SK-N-SH (cell line): ENCODE measurements around the gene UBE4B.

Source experiments
- CHD2 ChIP-seq: fragments of 150-350 bp; IDR thresholded peaks from 2 replicates; pipeline ENCODE4 v1.6.1; 2018; ENCODE audit warnings: low read length; ENCODE audit not compliant: partially characterized antibody
- EZH2phosphoT487 ChIP-seq: fragments of 200-600 bp; sonication (generic); IDR thresholded peaks from 2 replicates; pipeline ENCODE4 v1.6.1; 2017; ENCODE audit warnings: low read depth, mixed run types, mild to moderate bottlenecking, antibody characterized with exemption, moderate library complexity, borderline replicate concordance
- GATA2 ChIP-seq: sonication (generic); formaldehyde crosslinking; IDR thresholded peaks from 2 replicates; pipeline ENCODE4 v1.5.0; 2020; ENCODE audit warnings: mild to moderate bottlenecking, missing genetic modification reagents
- RFX5 ChIP-seq: IDR thresholded peaks from 2 replicates; pipeline ENCODE4 v1.6.1; 2012; ENCODE audit warnings: mild to moderate bottlenecking, improper control_type of control experiment, low read length
- RXRA ChIP-seq: IDR thresholded peaks from 2 replicates; pipeline ENCODE4 v1.4.0; 2012; ENCODE audit warnings: low read depth, mild to moderate bottlenecking, borderline replicate concordance
- SIN3A ChIP-seq: IDR thresholded peaks from 2 replicates; pipeline ENCODE4 v1.6.1; 2012; ENCODE audit warnings: low read depth, mild to moderate bottlenecking, low read length, moderate library complexity, borderline replicate concordance
- TAF1 ChIP-seq: IDR thresholded peaks from 2 replicates; pipeline ENCODE4 v1.6.1; 2012; ENCODE audit warnings: low read depth, mild to moderate bottlenecking, low read length, moderate library complexity, borderline replicate concordance
- TCF12 ChIP-seq: IDR thresholded peaks from 2 replicates; pipeline ENCODE4 v1.4.0; 2012
- TF ChIP-seq, protein P1 (sequence below): fragments of 200-600 bp; sonication (generic); IDR thresholded peaks from 2 replicates; pipeline ENCODE4 v1.6.1; 2017; ENCODE audit warnings: antibody characterized with exemption, mild to moderate bottlenecking, moderate library complexity
- TF ChIP-seq, protein P2 (sequence below): fragments of 150-350 bp; IDR thresholded peaks from 2 replicates; pipeline ENCODE4 v1.6.1; 2017; ENCODE audit warnings: antibody characterized with exemption, low read length, low read depth, borderline replicate concordance
- TF ChIP-seq, protein P3 (sequence below): IDR thresholded peaks from 2 replicates; pipeline ENCODE4 v1.4.0; 2012; ENCODE audit warnings: low read depth, borderline replicate concordance

DNA sequence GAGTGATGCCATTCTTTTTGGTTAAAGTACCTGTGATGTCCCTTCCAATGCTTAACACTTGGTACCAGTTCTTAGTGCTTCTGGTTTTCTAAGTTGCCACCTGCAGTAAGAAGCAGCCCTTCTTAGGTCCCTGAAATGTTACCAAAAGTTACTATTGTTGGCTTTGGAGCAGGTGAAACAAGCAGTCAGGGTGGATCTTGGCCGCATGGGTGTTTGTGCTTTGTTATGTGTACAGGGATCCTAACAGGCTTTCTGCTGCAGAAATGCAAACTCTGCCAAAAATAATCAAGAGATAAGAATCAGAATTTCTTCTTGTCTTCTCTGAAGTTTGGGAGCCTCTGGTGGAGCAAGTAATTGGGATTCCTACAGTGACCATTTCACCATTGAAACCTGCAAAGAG lies 84.4 kb downstream of the UBE4B start:
- TF ChIP-seq SIN3A: no peak
- no peak for TF ChIP-seq RFX5
- TF ChIP-seq, protein P1, sequence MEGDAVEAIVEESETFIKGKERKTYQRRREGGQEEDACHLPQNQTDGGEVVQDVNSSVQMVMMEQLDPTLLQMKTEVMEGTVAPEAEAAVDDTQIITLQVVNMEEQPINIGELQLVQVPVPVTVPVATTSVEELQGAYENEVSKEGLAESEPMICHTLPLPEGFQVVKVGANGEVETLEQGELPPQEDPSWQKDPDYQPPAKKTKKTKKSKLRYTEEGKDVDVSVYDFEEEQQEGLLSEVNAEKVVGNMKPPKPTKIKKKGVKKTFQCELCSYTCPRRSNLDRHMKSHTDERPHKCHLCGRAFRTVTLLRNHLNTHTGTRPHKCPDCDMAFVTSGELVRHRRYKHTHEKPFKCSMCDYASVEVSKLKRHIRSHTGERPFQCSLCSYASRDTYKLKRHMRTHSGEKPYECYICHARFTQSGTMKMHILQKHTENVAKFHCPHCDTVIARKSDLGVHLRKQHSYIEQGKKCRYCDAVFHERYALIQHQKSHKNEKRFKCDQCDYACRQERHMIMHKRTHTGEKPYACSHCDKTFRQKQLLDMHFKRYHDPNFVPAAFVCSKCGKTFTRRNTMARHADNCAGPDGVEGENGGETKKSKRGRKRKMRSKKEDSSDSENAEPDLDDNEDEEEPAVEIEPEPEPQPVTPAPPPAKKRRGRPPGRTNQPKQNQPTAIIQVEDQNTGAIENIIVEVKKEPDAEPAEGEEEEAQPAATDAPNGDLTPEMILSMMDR: no peak
- TF ChIP-seq, protein P2, sequence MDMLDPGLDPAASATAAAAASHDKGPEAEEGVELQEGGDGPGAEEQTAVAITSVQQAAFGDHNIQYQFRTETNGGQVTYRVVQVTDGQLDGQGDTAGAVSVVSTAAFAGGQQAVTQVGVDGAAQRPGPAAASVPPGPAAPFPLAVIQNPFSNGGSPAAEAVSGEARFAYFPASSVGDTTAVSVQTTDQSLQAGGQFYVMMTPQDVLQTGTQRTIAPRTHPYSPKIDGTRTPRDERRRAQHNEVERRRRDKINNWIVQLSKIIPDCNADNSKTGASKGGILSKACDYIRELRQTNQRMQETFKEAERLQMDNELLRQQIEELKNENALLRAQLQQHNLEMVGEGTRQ: no peak
- TF ChIP-seq GATA2: no peak
- TF ChIP-seq EZH2phosphoT487: no peak
- TF ChIP-seq, protein P3, sequence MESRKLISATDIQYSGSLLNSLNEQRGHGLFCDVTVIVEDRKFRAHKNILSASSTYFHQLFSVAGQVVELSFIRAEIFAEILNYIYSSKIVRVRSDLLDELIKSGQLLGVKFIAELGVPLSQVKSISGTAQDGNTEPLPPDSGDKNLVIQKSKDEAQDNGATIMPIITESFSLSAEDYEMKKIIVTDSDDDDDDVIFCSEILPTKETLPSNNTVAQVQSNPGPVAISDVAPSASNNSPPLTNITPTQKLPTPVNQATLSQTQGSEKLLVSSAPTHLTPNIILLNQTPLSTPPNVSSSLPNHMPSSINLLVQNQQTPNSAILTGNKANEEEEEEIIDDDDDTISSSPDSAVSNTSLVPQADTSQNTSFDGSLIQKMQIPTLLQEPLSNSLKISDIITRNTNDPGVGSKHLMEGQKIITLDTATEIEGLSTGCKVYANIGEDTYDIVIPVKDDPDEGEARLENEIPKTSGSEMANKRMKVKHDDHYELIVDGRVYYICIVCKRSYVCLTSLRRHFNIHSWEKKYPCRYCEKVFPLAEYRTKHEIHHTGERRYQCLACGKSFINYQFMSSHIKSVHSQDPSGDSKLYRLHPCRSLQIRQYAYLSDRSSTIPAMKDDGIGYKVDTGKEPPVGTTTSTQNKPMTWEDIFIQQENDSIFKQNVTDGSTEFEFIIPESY: no peak
- no peak for TF ChIP-seq TAF1
- no peak for TF ChIP-seq RXRA
- TF ChIP-seq TCF12: no peak
- no peak for TF ChIP-seq CHD2
